D721Med (cell line): ENCODE results near the gene HNRNPC.
A peak's percentile ranks its signal among the peaks of the same experiment; 100 is the strongest.

ENCODE experiments used
- DNase-seq: peaks from one replicate; pipeline ENCODE4 v3.0.0; 2011; ENCODE audit warnings: low spot score; ENCODE audit not compliant: insufficient read length
- FAIRE-seq: peaks from 2 replicates; lab custom pipeline; 2011; peaks lifted over from hg19 to GRCh38; lab: Jason Lieb, UNC
- TF ChIP-seq, protein P1 (sequence below): IDR thresholded peaks from 2 replicates; pipeline ENCODE4 v1.5.1; 2012; ENCODE audit warnings: mild to moderate bottlenecking, control low read depth; ENCODE audit not compliant: insufficient read depth; ENCODE audit errors: missing control alignments

HNRNPC gene

DNA sequence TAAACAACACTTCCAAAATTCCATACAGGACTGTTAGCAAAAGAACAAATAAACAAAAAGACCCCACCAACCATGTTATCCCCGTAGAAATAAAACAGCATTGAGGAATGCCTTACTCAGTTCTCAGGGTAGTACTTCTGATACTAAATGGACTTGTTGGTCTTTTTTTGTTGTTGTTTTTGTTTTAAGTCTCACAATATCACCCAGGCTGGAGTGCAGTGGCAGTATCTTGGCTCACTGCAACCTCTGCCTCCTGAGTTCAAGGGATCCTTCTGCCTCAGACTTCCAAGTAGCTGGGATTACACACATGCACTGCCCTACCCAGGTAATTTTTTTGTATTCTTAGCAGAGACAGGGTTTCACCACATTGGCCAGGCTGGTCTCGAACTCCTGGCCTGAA lies 17.1 kb downstream of the HNRNPC start:
- DNase-seq, result no peak
- FAIRE-seq, result no peak
- TF ChIP-seq, protein P1, sequence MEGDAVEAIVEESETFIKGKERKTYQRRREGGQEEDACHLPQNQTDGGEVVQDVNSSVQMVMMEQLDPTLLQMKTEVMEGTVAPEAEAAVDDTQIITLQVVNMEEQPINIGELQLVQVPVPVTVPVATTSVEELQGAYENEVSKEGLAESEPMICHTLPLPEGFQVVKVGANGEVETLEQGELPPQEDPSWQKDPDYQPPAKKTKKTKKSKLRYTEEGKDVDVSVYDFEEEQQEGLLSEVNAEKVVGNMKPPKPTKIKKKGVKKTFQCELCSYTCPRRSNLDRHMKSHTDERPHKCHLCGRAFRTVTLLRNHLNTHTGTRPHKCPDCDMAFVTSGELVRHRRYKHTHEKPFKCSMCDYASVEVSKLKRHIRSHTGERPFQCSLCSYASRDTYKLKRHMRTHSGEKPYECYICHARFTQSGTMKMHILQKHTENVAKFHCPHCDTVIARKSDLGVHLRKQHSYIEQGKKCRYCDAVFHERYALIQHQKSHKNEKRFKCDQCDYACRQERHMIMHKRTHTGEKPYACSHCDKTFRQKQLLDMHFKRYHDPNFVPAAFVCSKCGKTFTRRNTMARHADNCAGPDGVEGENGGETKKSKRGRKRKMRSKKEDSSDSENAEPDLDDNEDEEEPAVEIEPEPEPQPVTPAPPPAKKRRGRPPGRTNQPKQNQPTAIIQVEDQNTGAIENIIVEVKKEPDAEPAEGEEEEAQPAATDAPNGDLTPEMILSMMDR, result no peak

DNA sequence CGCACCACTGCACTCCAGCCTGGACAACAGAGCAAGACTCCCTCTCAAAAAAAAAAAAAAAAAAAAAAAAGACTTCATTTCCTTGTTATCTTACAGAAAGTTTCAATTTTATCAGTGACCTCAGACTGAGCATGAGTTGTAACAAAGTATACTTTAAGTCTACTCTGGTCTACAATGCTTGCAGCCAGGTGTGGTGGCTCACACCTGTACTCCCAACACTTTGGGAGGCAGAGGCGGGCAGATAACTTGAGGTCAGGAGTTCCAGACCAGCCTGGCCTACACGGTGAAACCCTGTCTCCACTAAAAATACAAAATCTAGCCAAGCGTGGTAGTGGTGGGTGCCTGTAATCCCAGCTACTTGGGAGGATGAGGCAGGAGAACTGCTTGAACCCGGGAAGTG lies 18.0 kb downstream of the HNRNPC start:
- no peak for FAIRE-seq

DNA sequence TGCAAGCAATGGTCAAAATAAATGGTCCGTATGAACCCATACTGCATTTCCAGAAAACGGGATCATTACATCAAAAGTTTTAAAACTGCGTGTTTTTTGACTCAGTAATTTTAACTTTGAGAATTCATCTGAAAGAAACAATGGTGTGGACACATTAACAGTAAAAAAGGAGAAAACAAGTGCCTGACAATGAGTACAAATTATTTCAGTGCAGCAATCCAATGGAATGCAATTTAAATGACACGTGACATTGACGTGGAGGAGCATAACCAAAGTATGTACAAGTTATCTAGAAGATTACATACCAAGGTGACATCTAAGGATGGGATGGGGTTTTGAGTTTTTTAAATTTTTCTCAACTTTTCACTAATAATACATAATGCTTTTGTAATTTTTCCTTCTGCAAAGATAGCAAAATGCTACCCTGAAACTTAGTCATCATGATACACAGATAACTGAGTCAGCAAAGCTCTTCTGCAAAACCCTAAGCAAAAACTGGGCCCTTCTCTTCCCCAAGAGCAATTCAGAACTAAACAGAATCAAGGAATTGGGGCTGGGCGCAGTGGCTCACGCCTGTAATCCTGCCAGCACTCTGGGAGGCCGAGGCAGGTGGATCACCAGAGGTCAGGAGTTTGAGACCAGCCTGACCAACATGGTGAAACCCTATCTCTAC lies 20.4 kb downstream of the HNRNPC start:
- DNase-seq (no peak), FAIRE-seq (no peak)
- TF ChIP-seq, protein P1, result no peak

More for the DNA sequence above, 18.0 kb downstream of the HNRNPC start:
- TF ChIP-seq, protein P1, result no peak
- no peak for DNase-seq

DNA sequence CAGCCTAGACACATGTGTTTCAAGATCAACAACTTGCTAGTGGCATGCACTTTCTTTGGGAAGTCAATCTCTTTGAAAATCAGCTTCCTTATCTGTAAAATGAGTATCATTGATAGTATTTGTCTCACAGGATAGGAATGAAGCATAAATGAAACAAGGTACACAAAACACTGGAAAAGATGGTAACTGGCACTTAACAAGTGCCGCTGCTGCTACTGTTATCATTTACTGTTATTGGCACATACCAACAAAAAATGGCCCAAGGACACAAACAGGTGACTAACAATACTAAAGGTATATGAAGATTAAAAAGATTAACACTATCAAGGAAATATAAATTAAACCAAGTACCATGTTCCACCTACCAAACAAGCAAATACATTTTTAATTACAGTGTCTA lies 20.9 kb downstream of the HNRNPC start:
- DNase-seq (no peak), FAIRE-seq (no peak)
- TF ChIP-seq, protein P1, result no peak

DNA sequence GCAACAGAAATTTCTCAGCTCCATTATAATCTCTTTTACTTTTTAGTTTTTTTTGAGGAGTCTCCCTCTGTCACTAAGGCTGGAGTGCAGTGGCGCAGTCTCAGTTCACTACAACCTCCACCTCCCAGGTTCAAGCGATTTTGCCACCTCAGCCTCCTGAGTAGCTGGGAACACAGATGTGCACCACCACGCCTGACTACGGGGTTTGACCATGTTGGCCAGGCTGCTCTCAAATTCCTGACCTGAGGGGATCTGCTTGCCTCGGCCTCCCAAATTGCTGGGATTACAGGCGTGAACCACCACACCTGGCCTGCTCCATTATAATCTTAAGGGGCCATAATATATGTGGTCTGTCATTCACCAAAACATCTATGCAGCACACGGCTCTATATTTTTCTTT lies 23.4 kb downstream of the HNRNPC start:
- TF ChIP-seq, protein P1, result no peak
- FAIRE-seq (no peak), DNase-seq (no peak)

DNA sequence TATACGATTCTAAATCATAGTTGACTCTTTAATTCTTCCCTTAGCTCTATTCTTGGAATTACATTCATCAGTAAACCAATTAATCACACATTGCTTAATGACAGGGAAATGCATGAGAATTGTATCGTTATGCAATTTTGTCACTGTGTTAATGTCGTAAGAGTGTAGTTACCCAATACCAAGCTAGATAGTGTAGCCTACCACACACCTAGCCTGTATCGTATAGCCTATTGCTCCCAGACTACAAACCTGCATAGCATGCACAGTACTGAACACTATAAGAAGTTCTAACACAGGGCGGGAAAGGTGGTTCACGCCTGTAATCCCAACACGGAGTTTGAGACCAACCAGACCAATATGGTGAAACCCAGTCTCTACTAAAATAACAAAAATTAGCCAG lies 24.7 kb downstream of the HNRNPC start:
- FAIRE-seq (no peak), DNase-seq (no peak)
- TF ChIP-seq, protein P1, result no peak

DNA sequence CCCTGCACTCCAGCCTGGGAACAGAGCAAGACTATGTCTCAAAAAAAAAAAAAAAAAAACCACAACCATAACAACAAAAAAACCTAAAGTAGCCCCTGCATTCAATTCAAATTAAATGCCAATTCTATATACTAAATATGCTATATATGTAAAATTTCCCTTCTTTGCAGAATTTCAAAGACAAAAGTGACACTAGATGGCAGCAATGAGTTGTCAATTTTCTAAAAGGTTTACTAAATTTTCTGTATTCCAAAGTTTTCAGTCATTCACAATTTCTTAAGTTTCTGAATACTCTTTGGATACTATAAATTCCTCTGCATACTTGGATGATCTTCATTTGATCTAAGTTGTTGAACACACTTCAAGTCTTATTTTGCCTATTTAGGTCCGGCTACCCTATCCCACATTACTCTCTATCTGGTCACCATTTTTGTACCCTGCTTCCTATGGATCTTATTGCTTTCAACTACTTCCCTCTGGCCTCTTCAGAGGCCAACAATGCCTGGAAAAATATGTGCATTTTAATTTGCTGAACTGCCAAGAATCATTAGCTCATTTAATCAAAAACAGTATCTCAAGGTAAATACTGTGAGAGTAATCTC lies 27.9 kb downstream of the HNRNPC start:
- FAIRE-seq (no peak), DNase-seq (no peak)
- TF ChIP-seq, protein P1, result peak; percentile 37
